PC-9 (cell line): ENCODE measurements around the gene CAMK2B. TPM values are rescaled to one million over a fixed set of nuclear protein-coding genes. Genes with fewer than 3 reads are reported as not detected.

Experiments used
- BruUV-seq: library from RNA; stranded (reverse); fragments of 400-500 nt; replicated peaks from 2 replicates; lab custom pipeline; 2021; lab: Mats Ljungman, UMichigan
- CTCF ChIA-PET: fragments of 300-600 bp; sonication (Branson Sonifier 250); formaldehyde crosslinking; loops from one replicate; lab custom pipeline; 2022; ENCODE audit warnings: antibody characterized with exemption; lab: Charles Lee
- POLR2A ChIA-PET: fragments of 300-600 bp; sonication (Branson Sonifier 250); formaldehyde crosslinking; loops from one replicate; lab custom pipeline; 2022; ENCODE audit warnings: antibody characterized with exemption; ENCODE audit not compliant: unreplicated experiment; lab: Charles Lee
- DNase-seq, 2 experiments: peaks; one replicate each; pipeline versions ENCODE4 v3.0.0 to v3.0.0-alpha.2; 2015 to 2022; ENCODE audit warnings: mixed read lengths in 1 of 2
- H2AFZ ChIP-seq: fragments of 200-600 bp; sonication (generic); 2 replicates; pipeline ENCODE4 v1.8.1; 2017; ENCODE audit warnings: antibody characterized with exemption
- H3F3A ChIP-seq: fragments of 200-600 bp; sonication (generic); 2 replicates; pipeline ENCODE4 v1.8.1; 2017; ENCODE audit warnings: antibody characterized with exemption, mild to moderate bottlenecking, low read depth; ENCODE audit not compliant: insufficient read depth
- H3K27ac ChIP-seq: fragments of 200-600 bp; sonication (generic); 2 replicates; pipeline ENCODE4 v1.6.1; 2016; ENCODE audit warnings: mixed run types
- H3K27me3 ChIP-seq: fragments of 200-600 bp; sonication (generic); 2 replicates; pipeline ENCODE4 v1.6.1; 2016; ENCODE audit warnings: low read depth, mixed run types; ENCODE audit not compliant: insufficient read depth
- H3K36me3 ChIP-seq: fragments of 200-600 bp; sonication (generic); 2 replicates; pipeline ENCODE4 v1.6.1; 2016; ENCODE audit warnings: low read depth, mixed run types
- H3K4me1 ChIP-seq: fragments of 200-600 bp; sonication (generic); replicated peaks from 2 replicates; pipeline ENCODE4 v1.6.1; 2016; ENCODE audit warnings: mixed run types; ENCODE audit not compliant: insufficient read depth
- H3K4me2 ChIP-seq: fragments of 200-600 bp; sonication (generic); 2 replicates; pipeline ENCODE4 v1.6.1; 2017; ENCODE audit warnings: mixed run types
- H3K4me3 ChIP-seq: fragments of 200-600 bp; sonication (generic); 2 replicates; pipeline ENCODE4 v1.6.1; 2016; ENCODE audit warnings: mixed run types
- H3K79me2 ChIP-seq: fragments of 200-600 bp; sonication (generic); 2 replicates; pipeline ENCODE4 v1.6.1; 2017; ENCODE audit warnings: low read depth, mixed run types
- H3K9me2 ChIP-seq: fragments of 200-600 bp; sonication (generic); 2 replicates; pipeline ENCODE4 v1.8.1; 2017; ENCODE audit warnings: mild to moderate bottlenecking; ENCODE audit not compliant: insufficient read depth
- H3K9me3 ChIP-seq: fragments of 200-600 bp; sonication (generic); 2 replicates; pipeline ENCODE4 v1.8.1; 2016; ENCODE audit warnings: low read depth; ENCODE audit not compliant: insufficient read depth
- H4K20me1 ChIP-seq: fragments of 200-600 bp; sonication (generic); 2 replicates; pipeline ENCODE4 v1.8.1; 2017; ENCODE audit not compliant: insufficient read depth
- EZH2 ChIP-seq: fragments of 200-600 bp; sonication (generic); IDR thresholded peaks from 2 replicates; pipeline ENCODE4 v1.8.0; 2017; ENCODE audit warnings: antibody characterized with exemption, low read depth
- intact Hi-C: fragments of 100-400 bp; cut with micrococcal nuclease; formaldehyde crosslinking; loops from one replicate; pipeline ENCODE4 v1.10.0; 2022; ENCODE audit not compliant: unreplicated experiment
- total RNA-seq: library from RNA; stranded (reverse); gene quantifications from 2 replicates; pipeline ENCODE4 v1.2.3, GENCODE V29; 2021
- TF ChIP-seq, protein P1 (sequence below): fragments of 200-600 bp; sonication (generic); conservative IDR thresholded peaks from 2 replicates; pipeline ENCODE4 v1.6.1; 2017; ENCODE audit warnings: mixed run types, antibody characterized with exemption, mild to moderate bottlenecking, moderate library complexity

Gene CAMK2B
- total RNA-seq, 1 experiment from 2014 or later, result 0.15 TPM

DNA sequence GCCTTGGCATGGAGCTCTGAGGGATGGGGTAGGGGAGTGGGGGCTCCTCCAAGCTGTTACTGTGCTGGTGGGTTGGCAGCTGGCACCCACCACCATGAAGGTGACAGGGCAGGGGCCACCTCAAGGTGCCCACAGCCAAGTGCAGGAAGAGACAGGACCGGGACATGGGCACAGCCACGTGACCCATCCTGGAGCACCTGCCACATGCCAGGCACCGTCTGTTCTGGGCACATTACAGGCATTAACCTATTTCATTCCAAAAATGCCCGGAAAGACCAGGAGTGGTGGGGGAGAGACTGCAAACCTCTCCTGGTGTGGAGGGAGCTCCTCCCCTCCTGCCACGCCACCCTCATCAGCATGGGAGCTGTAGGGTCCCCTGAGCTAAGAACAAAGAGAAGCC, 56.7 kb downstream of the CAMK2B start:
- H2AFZ ChIP-seq, result no peak overlapping the region
- intact Hi-C loops, result no loop called here
- TF ChIP-seq, protein P1, sequence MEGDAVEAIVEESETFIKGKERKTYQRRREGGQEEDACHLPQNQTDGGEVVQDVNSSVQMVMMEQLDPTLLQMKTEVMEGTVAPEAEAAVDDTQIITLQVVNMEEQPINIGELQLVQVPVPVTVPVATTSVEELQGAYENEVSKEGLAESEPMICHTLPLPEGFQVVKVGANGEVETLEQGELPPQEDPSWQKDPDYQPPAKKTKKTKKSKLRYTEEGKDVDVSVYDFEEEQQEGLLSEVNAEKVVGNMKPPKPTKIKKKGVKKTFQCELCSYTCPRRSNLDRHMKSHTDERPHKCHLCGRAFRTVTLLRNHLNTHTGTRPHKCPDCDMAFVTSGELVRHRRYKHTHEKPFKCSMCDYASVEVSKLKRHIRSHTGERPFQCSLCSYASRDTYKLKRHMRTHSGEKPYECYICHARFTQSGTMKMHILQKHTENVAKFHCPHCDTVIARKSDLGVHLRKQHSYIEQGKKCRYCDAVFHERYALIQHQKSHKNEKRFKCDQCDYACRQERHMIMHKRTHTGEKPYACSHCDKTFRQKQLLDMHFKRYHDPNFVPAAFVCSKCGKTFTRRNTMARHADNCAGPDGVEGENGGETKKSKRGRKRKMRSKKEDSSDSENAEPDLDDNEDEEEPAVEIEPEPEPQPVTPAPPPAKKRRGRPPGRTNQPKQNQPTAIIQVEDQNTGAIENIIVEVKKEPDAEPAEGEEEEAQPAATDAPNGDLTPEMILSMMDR, result no peak
- no peak for TF ChIP-seq EZH2
- no peak overlapping the region for H3K4me3 ChIP-seq
- H3K79me2 ChIP-seq, result no peaks in the 10 kb centered on the region
- no peaks in the 10 kb centered on the region for H3K9me3 ChIP-seq
- H3K27me3 ChIP-seq, result 0 out of 2 replicates have a peak, but pooled peaks cover 6% of the 10 kb centered on the region
- ChIA-PET CTCF (no interaction called here), POLR2A (no interaction called here)
- peaks cover 12% of the 10 kb centered on the region for H3K4me1 ChIP-seq
- H3F3A ChIP-seq, result peaks cover 13% of the 10 kb centered on the region; the same call in 1 of the 2 replicates
- no TSS peak for BruUV-seq
- no peak overlapping the region for H3K4me2 ChIP-seq
- H3K36me3 ChIP-seq, result no peaks in the 10 kb centered on the region
- H3K27ac ChIP-seq, result no peak overlapping the region
- no peaks in the 10 kb centered on the region for H3K9me2 ChIP-seq
- DNase-seq, result no peak
- H4K20me1 ChIP-seq, result no peaks in the 10 kb centered on the region

DNA sequence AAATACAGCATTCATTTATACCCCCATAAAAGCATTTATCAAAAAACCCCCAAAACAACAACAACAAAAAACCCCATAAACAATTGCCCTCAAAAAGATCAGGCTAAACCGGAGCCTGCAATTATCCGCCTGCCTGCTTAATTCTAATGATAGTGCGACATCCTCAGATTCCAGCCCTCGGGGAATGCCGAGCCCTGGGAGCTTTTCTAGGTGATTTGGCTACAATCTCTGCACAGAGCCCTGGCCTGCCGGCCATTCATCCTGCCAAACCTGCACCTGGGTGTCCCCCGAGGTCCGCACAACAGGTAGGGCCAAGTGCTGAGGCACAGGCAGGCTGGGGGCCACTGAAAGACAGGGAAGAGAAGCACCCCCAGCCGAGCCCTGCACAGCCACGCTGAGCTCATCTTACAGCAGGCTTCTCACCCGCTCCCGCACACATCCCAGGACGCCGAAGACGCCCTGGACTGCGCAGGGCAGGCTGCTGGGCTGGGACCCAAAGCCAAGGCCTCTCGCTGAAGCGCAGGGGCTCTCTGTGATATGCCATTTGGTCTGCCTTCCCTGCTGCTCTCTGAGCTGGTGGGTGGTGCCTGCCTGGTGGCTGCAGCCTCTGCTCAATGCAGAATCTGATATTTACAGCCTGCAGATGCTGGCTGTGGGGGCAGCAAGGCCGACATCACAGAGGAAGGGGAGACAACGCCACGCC, 57.5 kb downstream of the CAMK2B start:
- no peak for DNase-seq
- TF ChIP-seq, protein P1, result no peak
- no peak for TF ChIP-seq EZH2
- no peaks in the 10 kb centered on the region for H3K79me2 ChIP-seq
- no peaks in the 10 kb centered on the region for H4K20me1 ChIP-seq
- ChIA-PET CTCF (no interaction called here), POLR2A (no interaction called here)
- peaks cover 20% of the 10 kb centered on the region for H3K4me1 ChIP-seq
- H3K9me3 ChIP-seq, result no peaks in the 10 kb centered on the region
- H3K27me3 ChIP-seq, result 0 out of 2 replicates have a peak, but pooled peaks cover 6% of the 10 kb centered on the region
- H3K36me3 ChIP-seq, result no peaks in the 10 kb centered on the region
- no peak overlapping the region for H3K4me2 ChIP-seq
- H3F3A ChIP-seq, result peaks cover 18% of the 10 kb centered on the region; the same call in 1 of the 2 replicates
- BruUV-seq, result no TSS peak
- H3K27ac ChIP-seq, result no peak overlapping the region
- H2AFZ ChIP-seq, result no peak overlapping the region
- no peaks in the 10 kb centered on the region for H3K9me2 ChIP-seq
- intact Hi-C loops, result no loop called here
- H3K4me3 ChIP-seq, result no peak overlapping the region

DNA sequence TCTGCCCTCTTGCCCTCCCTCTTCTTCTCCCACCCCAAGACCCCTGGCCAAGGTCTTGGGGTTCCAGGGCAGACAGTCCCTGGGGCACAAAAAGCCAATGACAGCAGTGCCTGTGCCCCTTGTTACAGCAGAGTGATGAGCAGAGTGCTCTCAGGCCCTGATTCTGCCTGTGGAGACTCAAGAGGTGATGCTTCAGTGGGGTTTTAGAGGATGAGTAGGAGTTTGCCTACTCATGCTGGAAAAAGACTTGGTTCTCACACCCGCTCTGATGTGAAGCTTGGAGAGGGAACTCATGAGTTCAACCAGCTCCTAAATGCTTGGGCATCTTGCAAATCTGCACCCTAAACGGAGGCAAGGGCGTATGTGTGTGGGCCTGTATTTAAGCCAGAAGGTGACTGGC, 58.2 kb downstream of the CAMK2B start:
- H3K9me3 ChIP-seq, result no peaks in the 10 kb centered on the region
- no peak overlapping the region for H3K4me3 ChIP-seq
- intact Hi-C loops, result no loop called here
- H3K9me2 ChIP-seq, result no peaks in the 10 kb centered on the region
- 0 out of 2 replicates have a peak, but pooled peaks cover 6% of the 10 kb centered on the region for H3K27me3 ChIP-seq
- no peaks in the 10 kb centered on the region for H3K36me3 ChIP-seq
- H4K20me1 ChIP-seq, result no peaks in the 10 kb centered on the region
- ChIA-PET CTCF (no interaction called here), POLR2A (no interaction called here)
- H3K27ac ChIP-seq, result no peak overlapping the region
- no peaks in the 10 kb centered on the region for H3K79me2 ChIP-seq
- H3K4me1 ChIP-seq, result peaks cover 20% of the 10 kb centered on the region
- DNase-seq, result no peak
- peaks cover 18% of the 10 kb centered on the region; the same call in 1 of the 2 replicates for H3F3A ChIP-seq
- no peak overlapping the region for H3K4me2 ChIP-seq
- no peak overlapping the region for H2AFZ ChIP-seq
- no peak for TF ChIP-seq EZH2
- TF ChIP-seq, protein P1, result no peak
- BruUV-seq, result no TSS peak
